Testis (tissue), 3 donors: Measurements from ENCODE around the gene PRMT7. TPM values are rescaled to one million over a fixed set of nuclear protein-coding genes. Genes with fewer than 3 reads are reported as not detected.

Experiments used
- DNase-seq: peaks from one replicate; pipeline ENCODE4 v3.0.0-alpha.2; 2019
- H3K27ac ChIP-seq, 2 donors: fragments of 200-600 bp; sonication (generic); one replicate each; pipeline ENCODE4 v1.5.1; 2019
- H3K27me3 ChIP-seq: fragments of 200-600 bp; sonication (generic); one replicate; pipeline ENCODE4 v1.5.1; 2019
- H3K36me3 ChIP-seq: fragments of 200-600 bp; sonication (generic); one replicate; pipeline ENCODE4 v1.5.1; 2017; ENCODE audit warnings: low read depth; ENCODE audit errors: missing control alignments
- H3K4me1 ChIP-seq: fragments of 200-600 bp; sonication (generic); one replicate; pipeline ENCODE4 v1.5.1; 2019
- H3K4me3 ChIP-seq, 2 donors: fragments of 200-600 bp; sonication (generic); one replicate each; pipeline ENCODE4 v1.5.1; 2017 to 2019
- H3K9me3 ChIP-seq: fragments of 200-600 bp; sonication (generic); one replicate; pipeline ENCODE4 v1.5.1; 2017
- POLR2A ChIP-seq: fragments of 450-650 bp; IDR thresholded peaks from one replicate; pipeline ENCODE4 v1.6.1; 2017; ENCODE audit warnings: antibody characterized with exemption, mild to moderate bottlenecking, moderate library complexity
- WGBS, 2 donors: methylation state at CpG; one replicate each; pipeline ENCODE4 v1.1.5; 2018; 5-methylcytosine and 5-hydroxymethylcytosine counted together
- intact Hi-C: fragments of 100-400 bp; cut with DNase I; formaldehyde crosslinking; loops from one replicate; pipeline ENCODE4 v1.15.1; 2023; ENCODE audit warnings: low total_unique reads
- polyA plus RNA-seq: library from polyadenylated mRNA; stranded (reverse); fragments of 350-450 nt; fragmentation: Illumina TruSeq; extraction: RNeasy Lipid Tissue Mini Kit (QIAGEN cat#74804); gene quantifications from one replicate; pipeline ENCODE4 v1.2.3, GENCODE V29; 2014; ENCODE audit warnings: low read depth, low replicate concordance; ENCODE audit not compliant: insufficient read depth
- total RNA-seq, 2 donors: library from RNA; depleted of rRNA; stranded (reverse); fragments of >200 nt; gene quantifications; one replicate each; pipeline ENCODE4 v1.2.3, GENCODE V29; 2016
- TF ChIP-seq, protein P1 (sequence below), 3 experiments: fragments of 450-650 bp in 2 of 3; fragments of 200-600 bp in 1 of 3; sonication (generic) in 1 of 3; IDR thresholded peaks; one replicate each; pipeline ENCODE4 v1.5.1; 2016 to 2019; ENCODE audit warnings: antibody characterized with exemption in 3 of 3, mild to moderate bottlenecking in 2 of 3, moderate library complexity in 1 of 3

The PRMT7 gene
- total and polyA plus RNA-seq, 3 donors from 2014 or later = 47.9 to 111 (median 99.3) TPM

DNA sequence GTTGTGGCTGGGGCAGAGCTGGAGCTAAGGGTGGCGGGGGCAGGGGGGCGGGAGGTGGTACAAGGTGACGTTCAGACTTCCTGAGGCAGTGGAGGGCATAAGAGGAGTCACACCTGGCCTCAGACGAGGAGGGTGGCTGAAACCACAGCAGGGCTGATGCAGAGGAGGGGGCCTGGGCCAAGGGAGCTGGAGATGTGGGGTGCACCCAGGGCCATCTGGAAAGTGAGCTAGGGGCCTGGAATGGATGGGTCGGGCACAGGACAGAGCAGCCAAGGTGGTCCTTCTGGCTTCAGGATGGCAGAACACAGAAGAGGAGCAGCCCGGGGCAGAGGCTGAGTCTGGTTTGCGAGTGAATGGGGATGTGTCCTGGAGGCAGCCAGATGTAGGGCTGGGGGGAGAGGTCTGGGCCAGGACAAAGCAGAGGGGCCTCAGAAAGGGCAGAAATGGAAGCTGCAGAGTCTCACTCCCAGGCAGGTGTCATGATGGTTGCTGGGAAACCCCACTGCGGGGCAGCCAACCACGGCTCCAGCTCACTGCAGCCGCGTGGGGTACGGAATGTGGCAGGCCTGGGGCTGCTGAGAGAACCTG lies 57.6 kb downstream of the PRMT7 start:
- no peaks in the 10 kb centered on the region for H3K9me3 ChIP-seq
- no peak overlapping the region for H3K27ac ChIP-seq
- H3K4me3 ChIP-seq = no peak overlapping the region
- DNase-seq = no peak
- TF ChIP-seq POLR2A = no peak
- TF ChIP-seq, protein P1, sequence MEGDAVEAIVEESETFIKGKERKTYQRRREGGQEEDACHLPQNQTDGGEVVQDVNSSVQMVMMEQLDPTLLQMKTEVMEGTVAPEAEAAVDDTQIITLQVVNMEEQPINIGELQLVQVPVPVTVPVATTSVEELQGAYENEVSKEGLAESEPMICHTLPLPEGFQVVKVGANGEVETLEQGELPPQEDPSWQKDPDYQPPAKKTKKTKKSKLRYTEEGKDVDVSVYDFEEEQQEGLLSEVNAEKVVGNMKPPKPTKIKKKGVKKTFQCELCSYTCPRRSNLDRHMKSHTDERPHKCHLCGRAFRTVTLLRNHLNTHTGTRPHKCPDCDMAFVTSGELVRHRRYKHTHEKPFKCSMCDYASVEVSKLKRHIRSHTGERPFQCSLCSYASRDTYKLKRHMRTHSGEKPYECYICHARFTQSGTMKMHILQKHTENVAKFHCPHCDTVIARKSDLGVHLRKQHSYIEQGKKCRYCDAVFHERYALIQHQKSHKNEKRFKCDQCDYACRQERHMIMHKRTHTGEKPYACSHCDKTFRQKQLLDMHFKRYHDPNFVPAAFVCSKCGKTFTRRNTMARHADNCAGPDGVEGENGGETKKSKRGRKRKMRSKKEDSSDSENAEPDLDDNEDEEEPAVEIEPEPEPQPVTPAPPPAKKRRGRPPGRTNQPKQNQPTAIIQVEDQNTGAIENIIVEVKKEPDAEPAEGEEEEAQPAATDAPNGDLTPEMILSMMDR (IDR thresholded peaks at IDR 0.05) = no peak
- intact Hi-C loops = loop anchor here (10.0 kb wide), 1 partner anchor 146 kb away; no protein-coding TSS in a partner anchor
- 86 to 87% methylated on average over 12 of the region's 12 CpGs for WGBS, 2 donors
- peaks cover 19% of the 10 kb centered on the region for H3K4me1 ChIP-seq
- H3K27me3 ChIP-seq = no peaks in the 10 kb centered on the region
- no peaks in the 10 kb centered on the region for H3K36me3 ChIP-seq

DNA sequence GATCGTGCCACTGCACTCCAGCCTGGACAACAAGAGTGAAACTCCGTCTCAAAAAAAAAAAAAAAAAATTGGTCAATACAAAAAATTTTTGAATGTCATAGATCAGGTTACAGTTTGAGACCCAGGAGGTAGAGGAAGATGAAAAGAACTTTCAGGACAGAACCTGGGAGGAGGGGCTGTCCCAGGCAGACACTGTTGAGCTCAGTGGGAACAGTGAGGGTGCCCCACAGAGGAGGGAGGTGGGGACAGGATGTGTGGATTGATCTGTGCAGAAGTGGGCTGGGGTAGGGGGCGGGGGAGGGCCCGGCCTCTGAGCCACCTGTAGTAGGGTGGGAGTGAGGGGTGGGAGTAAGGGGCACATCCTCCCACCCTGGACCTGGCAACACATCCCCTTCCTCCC lies 58.3 kb downstream of the PRMT7 start:
- no peaks in the 10 kb centered on the region for H3K9me3 ChIP-seq
- WGBS, 2 donors = 85 to 90% methylated on average over 4 of the region's 4 CpGs
- H3K36me3 ChIP-seq = no peaks in the 10 kb centered on the region
- H3K27ac ChIP-seq = no peak overlapping the region
- H3K27me3 ChIP-seq = no peaks in the 10 kb centered on the region
- H3K4me3 ChIP-seq = no peak overlapping the region
- TF ChIP-seq POLR2A = no peak
- TF ChIP-seq, protein P1 (IDR thresholded peaks at IDR 0.05) = no peak
- intact Hi-C loops = loop anchor here (10.0 kb wide), 1 partner anchor 146 kb away; no protein-coding TSS in a partner anchor
- no peak for DNase-seq
- peaks cover 13% of the 10 kb centered on the region for H3K4me1 ChIP-seq

DNA sequence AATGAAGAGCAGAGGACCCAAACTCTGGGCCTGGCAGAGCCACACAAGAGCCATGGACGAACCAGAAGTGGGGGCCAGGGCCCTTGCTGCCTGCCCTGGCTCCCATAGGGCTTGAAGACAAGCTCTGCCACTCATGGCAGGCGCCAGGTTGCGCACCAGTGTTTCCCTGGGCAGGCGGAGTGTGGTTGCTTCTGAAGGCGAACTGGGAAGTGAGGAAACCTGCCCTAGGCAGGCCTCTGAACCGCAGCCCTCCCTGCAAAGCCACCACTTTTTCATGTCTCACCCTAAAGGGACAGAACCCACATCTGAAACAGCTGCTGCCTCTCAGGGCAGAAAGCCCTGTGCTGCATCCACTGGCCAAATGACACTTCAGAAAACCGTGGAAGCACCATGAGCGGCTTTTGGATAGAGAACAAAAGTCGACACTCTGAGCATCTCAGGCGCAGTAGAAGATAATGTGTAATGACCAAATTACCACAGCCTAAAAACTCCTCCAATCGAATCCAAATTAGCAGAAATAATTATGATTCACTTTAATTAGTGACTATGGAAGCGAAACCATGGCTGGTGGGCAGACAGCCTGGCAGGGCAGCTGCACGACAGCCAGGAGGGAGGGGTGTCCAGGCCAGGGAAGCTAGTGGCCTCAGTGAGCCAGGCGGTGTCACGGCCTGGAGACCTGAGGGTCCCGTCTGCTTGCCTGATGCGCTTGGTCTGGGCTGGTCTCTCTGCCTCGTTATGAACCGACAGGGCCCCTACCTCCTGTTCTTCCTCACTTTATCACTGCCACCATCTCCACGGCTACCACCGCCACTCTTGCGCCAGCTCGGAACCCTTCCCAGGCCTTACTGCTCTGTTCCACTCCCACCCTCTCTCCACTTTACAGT lies 59.1 kb downstream of the PRMT7 start:
- no peak for DNase-seq
- Histone ChIP-seq H3K9me3 (no peaks in the 10 kb centered on the region), H3K36me3 (no peaks in the 10 kb centered on the region), H3K4me3 (no peak overlapping the region), H3K4me1 (peaks cover 6% of the 10 kb centered on the region), H3K27ac (no peak overlapping the region), H3K27me3 (no peaks in the 10 kb centered on the region)
- WGBS, 2 donors = 77 to 92% methylated on average over 17 to 23 of the region's 23 CpGs
- intact Hi-C loops = loop anchor here (10.0 kb wide), 1 partner anchor 145 kb away; no protein-coding TSS in a partner anchor
- TF ChIP-seq, protein P1 (IDR thresholded peaks at IDR 0.05) = no peak
- TF ChIP-seq POLR2A = no peak

DNA sequence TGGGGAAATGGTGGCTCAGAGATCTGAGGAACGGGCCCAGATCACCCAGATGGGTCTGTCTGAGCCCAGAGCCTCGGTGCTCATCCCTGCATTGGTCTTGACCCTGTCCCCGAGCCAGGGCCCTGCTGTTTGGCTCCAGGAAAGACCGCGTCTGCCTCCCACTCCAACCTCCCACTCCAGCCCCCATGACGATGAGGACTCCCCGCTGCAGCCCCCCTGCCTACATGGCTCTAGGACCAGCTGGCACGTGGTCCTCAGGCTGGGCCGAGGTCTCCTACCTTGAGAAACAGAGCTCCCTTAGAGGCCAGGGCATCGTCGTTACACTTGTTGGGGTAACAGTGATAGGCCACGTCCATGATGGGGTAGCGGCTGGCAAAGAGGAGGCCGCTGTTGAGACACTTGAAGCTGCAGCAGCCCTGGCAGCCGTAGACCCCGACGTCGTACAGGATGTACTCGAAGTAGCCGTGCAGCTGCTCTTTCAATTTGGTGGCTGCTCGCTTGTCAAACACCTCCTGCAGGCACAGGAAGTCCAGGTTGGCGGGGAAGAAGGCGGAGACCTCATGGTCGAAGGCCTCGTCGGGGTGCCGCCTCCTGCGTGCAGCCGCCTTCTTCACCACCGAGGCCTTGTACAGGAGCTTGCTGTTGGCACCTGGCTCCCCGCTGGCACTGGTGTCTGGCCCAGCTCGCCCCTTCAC lies 59.9 kb downstream of the PRMT7 start:
- intact Hi-C loops = no loop called here
- 74 to 82% methylated on average over 25 to 32 of the region's 32 CpGs for WGBS, 2 donors
- no peak overlapping the region for H3K4me3 ChIP-seq

More for the DNA sequence above, 59.9 kb downstream of the PRMT7 start:
- no peaks in the 10 kb centered on the region for H3K36me3 ChIP-seq
- DNase-seq = no peak
- no peaks in the 10 kb centered on the region for H3K9me3 ChIP-seq
- no peak overlapping the region for H3K27ac ChIP-seq
- TF ChIP-seq POLR2A = no peak
- TF ChIP-seq, protein P1 (IDR thresholded peaks at IDR 0.05) = no peak
- no peaks in the 10 kb centered on the region for H3K27me3 ChIP-seq
- no peaks in the 10 kb centered on the region for H3K4me1 ChIP-seq
